ENCODE results near the gene KRT71. TPM values are rescaled to one million over a fixed set of nuclear protein-coding genes. Genes with fewer than 3 reads are reported as not detected.

KRT71 gene
- polyA plus RNA-seq, 1 donor from 2014 or later, result not detected

GRCh38 chr12:52528641-52529143 lies 24.3 kb downstream of the KRT71 start:
- no peak overlapping the region for H3K9ac ChIP-seq (ENCODE audit: low read length)
- no peaks in the 10 kb centered on the region for H3K9me3 ChIP-seq (ENCODE audit: low read length)
- no peak overlapping the region for H3K27ac ChIP-seq (ENCODE audit: low read length)
- H3K4me3 ChIP-seq (ENCODE audit: low read length), result no peak overlapping the region
- H3K36me3 ChIP-seq (ENCODE audit: insufficient read depth, low read length), result no peaks in the 10 kb centered on the region
- no peaks in the 10 kb centered on the region for H3K9me2 ChIP-seq (ENCODE audit: insufficient read depth, low read length)
- no peak overlapping the region for H2AFZ ChIP-seq (ENCODE audit: low read depth, low read length)
- no peak for TF ChIP-seq CTCF (IDR thresholded peaks at IDR 0.05; ENCODE audit: poor library complexity, severe bottlenecking)
- no peak for TF ChIP-seq TAF1 (IDR thresholded peaks at IDR 0.05; ENCODE audit: low read depth)
- TF ChIP-seq POLR2AphosphoS5 (IDR thresholded peaks at IDR 0.05), result no peak
- no peak for TF ChIP-seq MXI1 (conservative IDR thresholded peaks at IDR 0.05; ENCODE audit: poor library complexity, severe bottlenecking)
- TF ChIP-seq EP300 (conservative IDR thresholded peaks at IDR 0.05; ENCODE audit: poor library complexity, severe bottlenecking), result no peak
- TF ChIP-seq REST (IDR thresholded peaks at IDR 0.05; ENCODE audit: borderline replicate concordance), result no peak
- TF ChIP-seq EZH2 (IDR thresholded peaks at IDR 0.05; ENCODE audit: borderline replicate concordance, insufficient read depth, low read length, poor library complexity, severe bottlenecking), result no peak
- H3F3A ChIP-seq (ENCODE audit: insufficient read depth, low read length, poor library complexity, severe bottlenecking), result no peaks in the 10 kb centered on the region
- H3K27me3 ChIP-seq (ENCODE audit: insufficient read depth, low read depth, low read length), result no peaks in the 10 kb centered on the region
- no peaks in the 10 kb centered on the region for H3K79me2 ChIP-seq (replicated peaks; ENCODE audit: insufficient read depth, low read length)
- no peaks in the 10 kb centered on the region for H4K20me1 ChIP-seq (ENCODE audit: insufficient read depth)
- no peak overlapping the region for H3K4me2 ChIP-seq (ENCODE audit: low read length)

- H3F3A ChIP-seq (ENCODE audit: insufficient read depth, low read length, poor library complexity, severe bottlenecking), result no peaks in the 10 kb centered on the region
- no peaks in the 10 kb centered on the region for H3K36me3 ChIP-seq (ENCODE audit: insufficient read depth, low read length)
- no peak overlapping the region for H2AFZ ChIP-seq (ENCODE audit: low read depth, low read length)
- no peaks in the 10 kb centered on the region for H4K20me1 ChIP-seq (ENCODE audit: insufficient read depth)
- no peak overlapping the region for H3K4me2 ChIP-seq (ENCODE audit: low read length)
- no peak overlapping the region for H3K27ac ChIP-seq (ENCODE audit: low read length)
- no peaks in the 10 kb centered on the region for H3K9me2 ChIP-seq (ENCODE audit: insufficient read depth, low read length)
- H3K9ac ChIP-seq (ENCODE audit: low read length), result no peak overlapping the region
- H3K27me3 ChIP-seq (ENCODE audit: insufficient read depth, low read depth, low read length), result no peaks in the 10 kb centered on the region
- H3K4me3 ChIP-seq (ENCODE audit: low read length), result no peak overlapping the region
- TF ChIP-seq EZH2 (IDR thresholded peaks at IDR 0.05; ENCODE audit: borderline replicate concordance, insufficient read depth, low read length, poor library complexity, severe bottlenecking) (no peak), REST (IDR thresholded peaks at IDR 0.05; ENCODE audit: borderline replicate concordance) (no peak), MXI1 (conservative IDR thresholded peaks at IDR 0.05; ENCODE audit: poor library complexity, severe bottlenecking) (no peak), RAD21 (conservative IDR thresholded peaks at IDR 0.05) (no peak)
- no peaks in the 10 kb centered on the region for H3K79me2 ChIP-seq (replicated peaks; ENCODE audit: insufficient read depth, low read length)
- H3K9me3 ChIP-seq (ENCODE audit: low read length), result no peaks in the 10 kb centered on the region
These were observed 25.7 kb downstream of the KRT71 start for GRCh38 chr12:52527121-52527800.
